Measurements from ENCODE around the gene IQCF6. TPM values are rescaled to one million over a fixed set of nuclear protein-coding genes. Genes with fewer than 3 reads are reported as not detected.

IQCF6 gene
- total and polyA plus RNA-seq, 2 experiments from 2014 or later = not detected

DNA sequence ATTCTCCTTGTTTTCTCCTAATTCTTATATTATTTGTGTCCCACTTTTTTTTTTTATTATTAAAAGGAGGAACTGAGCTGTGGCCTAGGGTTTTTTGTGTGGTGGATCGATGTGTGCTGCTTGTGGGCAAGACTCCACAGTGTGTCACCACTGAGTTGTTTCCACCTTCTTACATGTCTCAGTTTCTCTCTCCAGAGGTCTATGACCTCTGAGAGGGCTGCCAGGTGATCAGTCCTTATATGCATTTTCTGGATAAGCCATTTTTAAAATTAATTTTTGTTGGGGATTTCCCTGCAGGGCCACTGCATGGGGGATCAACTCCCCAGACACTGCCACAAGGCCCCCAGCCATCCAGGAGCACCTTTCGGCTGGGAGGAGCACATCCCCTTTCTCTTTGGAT is 27.8 kb downstream of the IQCF6 start (continued):
- TF ChIP-seq REST (IDR thresholded peaks at IDR 0.05; ENCODE audit: unreplicated experiment) = no peak

DNA sequence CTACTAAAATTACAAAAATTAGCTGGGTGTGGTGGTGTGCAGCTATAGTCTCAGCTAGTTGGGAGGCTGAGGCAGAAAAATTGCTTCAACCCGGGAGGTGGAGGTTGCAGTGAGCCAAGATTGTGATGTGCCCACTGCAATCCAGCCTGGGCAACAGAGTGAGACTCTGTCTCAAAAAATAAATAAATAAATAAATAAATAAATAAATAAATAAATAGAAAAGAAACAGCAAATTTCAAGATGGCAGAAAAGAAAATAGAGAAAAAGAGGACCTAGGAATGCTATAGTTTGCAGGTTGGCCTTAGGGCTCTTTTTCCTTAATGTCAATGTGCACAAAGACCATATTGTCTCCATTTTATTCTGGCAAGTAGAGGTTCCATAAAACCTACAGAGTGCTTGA is 28.2 kb downstream of the IQCF6 start:
- Histone ChIP-seq H3K36me3 (ENCODE audit: insufficient read depth) (0 out of 2 replicates have a peak, but pooled peaks cover 3% of the 10 kb centered on the region), H3K4me1 (ENCODE audit: insufficient read depth) (peaks cover 25% of the 10 kb centered on the region; the same call in 1 of the 2 replicates), H3K9me2 (ENCODE audit: insufficient read depth) (no peaks in the 10 kb centered on the region), H2AFZ (no peak overlapping the region), H4K20me1 (replicated peaks; ENCODE audit: insufficient read depth) (no peaks in the 10 kb centered on the region), H3K4me3 (no peak overlapping the region), H3K4me2 (no peak overlapping the region), H3K27me3 (ENCODE audit: insufficient read depth) (no peaks in the 10 kb centered on the region), H3F3A (replicated peaks; ENCODE audit: low read depth) (no peaks in the 10 kb centered on the region), H3K27ac (ENCODE audit: low read depth) (no peak overlapping the region), H3K79me2 (replicated peaks; ENCODE audit: insufficient read depth) (no peaks in the 10 kb centered on the region)
- no peak for DNase-seq (ENCODE audit: low spot score)
- no peak for ATAC-seq
- Mint-ChIP-seq H3K27me3 (ENCODE audit: insufficient read depth, low read depth, poor library complexity) (no peaks in the 10 kb centered on the region), H3K27ac (no peak overlapping the region), H3K36me3 (ENCODE audit: low read depth) (peaks cover 13% of the 10 kb centered on the region), H3K4me3 (no peak overlapping the region), H3K4me1 (peaks cover 24% of the 10 kb centered on the region), H3K9me3 (peaks cover 42% of the 10 kb centered on the region)
- TF ChIP-seq CREB1 (CRISPR knock-in tag; IDR thresholded peaks at IDR 0.05; ENCODE audit: low read depth) = no peak
- TF ChIP-seq EZH2 (IDR thresholded peaks at IDR 0.05; ENCODE audit: low read depth, unreplicated experiment) = no peak
- TF ChIP-seq, protein P1, sequence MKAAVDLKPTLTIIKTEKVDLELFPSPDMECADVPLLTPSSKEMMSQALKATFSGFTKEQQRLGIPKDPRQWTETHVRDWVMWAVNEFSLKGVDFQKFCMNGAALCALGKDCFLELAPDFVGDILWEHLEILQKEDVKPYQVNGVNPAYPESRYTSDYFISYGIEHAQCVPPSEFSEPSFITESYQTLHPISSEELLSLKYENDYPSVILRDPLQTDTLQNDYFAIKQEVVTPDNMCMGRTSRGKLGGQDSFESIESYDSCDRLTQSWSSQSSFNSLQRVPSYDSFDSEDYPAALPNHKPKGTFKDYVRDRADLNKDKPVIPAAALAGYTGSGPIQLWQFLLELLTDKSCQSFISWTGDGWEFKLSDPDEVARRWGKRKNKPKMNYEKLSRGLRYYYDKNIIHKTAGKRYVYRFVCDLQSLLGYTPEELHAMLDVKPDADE (IDR thresholded peaks at IDR 0.05) = no peak
- TF ChIP-seq ZNF331 (CRISPR knock-in tag; IDR thresholded peaks at IDR 0.05; ENCODE audit: low read depth) = no peak
- TF ChIP-seq STAT1 (IDR thresholded peaks at IDR 0.05; ENCODE audit: unreplicated experiment) = no peak
- TF ChIP-seq NANOG (IDR thresholded peaks at IDR 0.05; ENCODE audit: borderline replicate concordance) = no peak
- no peak for TF ChIP-seq JUNB (IDR thresholded peaks at IDR 0.05; ENCODE audit: unreplicated experiment)
- TF ChIP-seq CTCF (conservative IDR thresholded peaks at IDR 0.05; ENCODE audit: low read depth in 2 of 2) = no peak
- TF ChIP-seq POLR2AphosphoS5 (IDR thresholded peaks at IDR 0.05; ENCODE audit: low read depth) = no peak
- TF ChIP-seq EZH2phosphoT487 (IDR thresholded peaks at IDR 0.05; ENCODE audit: unreplicated experiment) = no peak
- no peak for TF ChIP-seq ZNF462 (CRISPR knock-in tag; IDR thresholded peaks at IDR 0.05)
